Endothelial cell of umbilical vein (primary cell): ENCODE results near the gene ZC3H6. TPM values are rescaled to one million over a fixed set of nuclear protein-coding genes. Genes with fewer than 3 reads are reported as not detected.

Experiments
- BruUV-seq: library from RNA; stranded (reverse); fragments of 400-500 nt; replicated peaks from 2 replicates; lab custom pipeline; 2021; lab: Mats Ljungman, UMichigan
- CTCF ChIA-PET: fragments of 300-600, 350-600 bp; sonication (Branson Sonifier 250); formaldehyde crosslinking; loops from one replicate; lab custom pipeline; 2021; ENCODE audit warnings: antibody characterized with exemption, inconsistent platforms; lab: Charles Lee
- POLR2A ChIA-PET: fragments of 300-600, 350-600 bp; sonication (Branson Sonifier 250); formaldehyde crosslinking; loops from one replicate; lab custom pipeline; 2021; ENCODE audit warnings: antibody characterized with exemption, inconsistent platforms; lab: Charles Lee
- DNase-seq: peaks from one replicate; pipeline ENCODE4 v3.0.0-alpha.2; 2011; ENCODE audit warnings: low read depth, low spot score
- FAIRE-seq: peaks from 2 replicates; lab custom pipeline; 2011; peaks lifted over from hg19 to GRCh38; lab: Jason Lieb, UNC
- H2AFZ ChIP-seq: 2 replicates; pipeline ENCODE4 v1.6.0; 2012; ENCODE audit warnings: low read depth, low read length, control low read depth, inconsistent platforms
- H3K27ac ChIP-seq: 2 replicates; pipeline ENCODE4 v1.5.1; 2011; ENCODE audit warnings: low read depth, mild to moderate bottlenecking, control low read depth, low read length, moderate library complexity; ENCODE audit not compliant: insufficient read depth
- H3K27me3 ChIP-seq, 2 experiments: 2 replicates each; pipeline versions ENCODE4 v1.6.0 to v1.6.1; 2011; ENCODE audit warnings: low read length in 2 of 2, mixed read lengths in 1 of 2; ENCODE audit not compliant: control insufficient read depth in 2 of 2, insufficient read depth in 2 of 2
- H3K36me3 ChIP-seq, 2 experiments: 2 replicates in 1 of 2; 3 replicates in 1 of 2; pipeline ENCODE4 v1.5.1; 2011; ENCODE audit warnings: low read length in 2 of 2, mild to moderate bottlenecking in 1 of 2, moderate library complexity in 1 of 2; ENCODE audit not compliant: control insufficient read depth in 2 of 2, insufficient read depth in 2 of 2; ENCODE audit errors: extremely low read depth in 1 of 2
- H3K4me1 ChIP-seq: 3 replicates; pipeline ENCODE4 v1.5.1; 2011; ENCODE audit warnings: mild to moderate bottlenecking, low read length; ENCODE audit not compliant: control insufficient read depth, insufficient read depth; ENCODE audit errors: extremely low read depth
- H3K4me2 ChIP-seq: 2 replicates; pipeline ENCODE4 v1.6.1; 2011; ENCODE audit warnings: low read length, control low read depth, mixed read lengths; ENCODE audit not compliant: insufficient read depth
- H3K4me3 ChIP-seq, 3 experiments: fragments of 200-600 bp in 1 of 3; sonication (generic), shearing (Covaris generic) in 1 of 3; replicated peaks in 1 of 3; 2 replicates each; pipeline ENCODE4 v1.5.1; 2011 to 2016; ENCODE audit warnings: control low read depth in 3 of 3, low read length in 3 of 3, mild to moderate bottlenecking in 2 of 3, inconsistent platforms in 1 of 3, low read depth in 1 of 3, moderate library complexity in 1 of 3; ENCODE audit not compliant: insufficient read depth in 1 of 3
- H3K79me2 ChIP-seq: 2 replicates; pipeline ENCODE4 v1.6.0; 2012; ENCODE audit warnings: low read length, inconsistent platforms; ENCODE audit not compliant: control insufficient read depth, insufficient read depth
- H3K9ac ChIP-seq: replicated peaks from 2 replicates; pipeline ENCODE3; 2011; ENCODE audit warnings: low read length, control low read depth; ENCODE audit not compliant: insufficient read depth; ENCODE audit errors: extremely low read depth
- H3K9me1 ChIP-seq: replicated peaks from 3 replicates; pipeline ENCODE4 v1.6.0; 2011; ENCODE audit warnings: mild to moderate bottlenecking, low read length; ENCODE audit not compliant: control insufficient read depth, insufficient read depth; ENCODE audit errors: extremely low read depth
- H3K9me3 ChIP-seq: replicated peaks from 2 replicates; pipeline ENCODE4 v1.5.1; 2012; ENCODE audit warnings: low read length, inconsistent platforms; ENCODE audit not compliant: control insufficient read depth, insufficient read depth
- H4K20me1 ChIP-seq: replicated peaks from 2 replicates; pipeline ENCODE3; 2011; ENCODE audit warnings: mild to moderate bottlenecking, low read length; ENCODE audit not compliant: control insufficient read depth, insufficient read depth; ENCODE audit errors: extremely low read depth
- CTCF ChIP-seq, 2 donors: IDR thresholded peaks; 1 replicate in 1 of 2; 2 replicates in 1 of 2; pipeline ENCODE4 v1.5.1; 2011; ENCODE audit warnings: low read length in 2 of 2, mild to moderate bottlenecking in 2 of 2, moderate library complexity in 2 of 2, control low read depth in 1 of 2, inconsistent platforms in 1 of 2, low read depth in 1 of 2; ENCODE audit not compliant: insufficient read depth in 1 of 2; ENCODE audit errors: extremely low read depth in 1 of 2
- EZH2 ChIP-seq: IDR thresholded peaks from 2 replicates; pipeline ENCODE4 v1.6.1; 2012; ENCODE audit warnings: borderline replicate concordance, low read depth, mild to moderate bottlenecking, moderate library complexity, low read length, inconsistent platforms; ENCODE audit not compliant: severe bottlenecking
- FOS ChIP-seq: IDR thresholded peaks from 2 replicates; pipeline ENCODE4 v1.6.1; 2011; ENCODE audit warnings: mild to moderate bottlenecking, low read length, moderate library complexity, borderline replicate concordance; ENCODE audit not compliant: insufficient read depth
- GATA2 ChIP-seq: IDR thresholded peaks from 2 replicates; pipeline ENCODE4 v1.7.0; 2011; ENCODE audit warnings: low read depth, mild to moderate bottlenecking, moderate library complexity, mixed read lengths, low read length; ENCODE audit not compliant: insufficient read length, insufficient read depth
- JUN ChIP-seq: IDR thresholded peaks from 2 replicates; pipeline ENCODE4 v1.6.1; 2011; ENCODE audit warnings: borderline replicate concordance, low read depth; ENCODE audit not compliant: insufficient read length, insufficient read depth
- MAX ChIP-seq: IDR thresholded peaks from 2 replicates; pipeline ENCODE4 v1.6.1; 2011; ENCODE audit not compliant: insufficient read depth, insufficient read length
- MYC ChIP-seq: IDR thresholded peaks from one replicate; pipeline ENCODE4 v1.6.1; 2011; ENCODE audit warnings: mild to moderate bottlenecking, low read depth, low read length
- POLR2A ChIP-seq: IDR thresholded peaks from 2 replicates; pipeline ENCODE4 v1.6.1; 2012; ENCODE audit warnings: low read depth, mild to moderate bottlenecking, control low read depth, low read length
- POLR2AphosphoS5 ChIP-seq: IDR thresholded peaks from 2 replicates; pipeline ENCODE4 v1.6.1; 2012; ENCODE audit warnings: low read depth, mild to moderate bottlenecking, control low read depth, low read length, moderate library complexity; ENCODE audit not compliant: insufficient read depth
- dilution Hi-C: fragments of 300-500 bp; cut with MboI; formaldehyde crosslinking; loops from one replicate; pipeline ENCODE4 v1.15.0; 2019; ENCODE audit warnings: low sequenced_read_pairs; ENCODE audit not compliant: extremely low pct_ligation_motif_present
- intact Hi-C: fragments of 100-400 bp; cut with micrococcal nuclease; formaldehyde crosslinking; loops from one replicate; pipeline ENCODE4 v1.10.0; 2022
- polyA plus RNA-seq, 4 experiments: library from polyadenylated mRNA; depleted of rRNA in 3 of 4; stranded (reverse) in 3 of 4; unstranded in 1 of 4; fragments of >200 nt; gene quantifications; 2 replicates each; pipeline versions ENCODE4 v1.2.1 to v1.2.3, GENCODE V29; 2011 to 2012; ENCODE audit warnings: missing spikeins in 1 of 4
- total RNA-seq: library from RNA; stranded (reverse); gene quantifications from 2 replicates; pipeline ENCODE4 v1.2.3, GENCODE V29; 2021

ZC3H6 gene
- total and polyA plus RNA-seq, 2 donors (not counting 3 experiments of a cell fraction or from before 2014, with no cell fraction given), result 0.46 to 3.0 TPM

GRCh38 chr2:112262876-112263275 is 12.5 kb upstream of the ZC3H6 start:
- no peaks in the 10 kb centered on the region for H3K9me1 ChIP-seq
- H3K9ac ChIP-seq, result no peak overlapping the region
- H3K79me2 ChIP-seq, result no peaks in the 10 kb centered on the region
- no TSS peak for BruUV-seq
- no peak overlapping the region for H3K4me2 ChIP-seq
- H3K27me3 ChIP-seq, result no peaks in the 10 kb centered on the region
- no peaks in the 10 kb centered on the region for H3K4me1 ChIP-seq
- no peaks in the 10 kb centered on the region for H4K20me1 ChIP-seq
- no peaks in the 10 kb centered on the region for H3K36me3 ChIP-seq
- dilution Hi-C loops (no loop called here), intact Hi-C loops (no loop called here)
- H3K9me3 ChIP-seq, result no peaks in the 10 kb centered on the region
- POLR2A ChIA-PET, result no interaction called here
- H3K27ac ChIP-seq, result no peak overlapping the region
- no peak for FAIRE-seq
- no peak overlapping the region for H2AFZ ChIP-seq
- H3K4me3 ChIP-seq, result no peak overlapping the region
- TF ChIP-seq MAX (no peak), POLR2A (no peak), JUN (no peak), FOS (no peak), CTCF (IDR thresholded peaks at IDR 0.05; ENCODE audit: extremely low read depth in 1 of 2, insufficient read depth in 1 of 2, low read depth in 1 of 2, low read length in 2 of 2) (no peak), POLR2AphosphoS5 (no peak), MYC (no peak), EZH2 (no peak), GATA2 (no peak)
- CTCF ChIA-PET, result no interaction called here
- DNase-seq, result no peak
